Transverse colon (tissue), 4 donors: ENCODE measurements around the gene TCTN2.

ENCODE experiments used
- CTCF ChIP-seq, 5 experiments: fragments of 200-600 bp in 3 of 5; fragments of 450-650 bp in 2 of 5; sonication (generic) in 3 of 5; IDR thresholded peaks; 1 replicate in 2 of 5; 2 replicates in 3 of 5; pipeline ENCODE4 v1.5.1; 2016 to 2017; ENCODE audit warnings: antibody characterized with exemption in 5 of 5, inconsistent platforms in 3 of 5, mild to moderate bottlenecking in 2 of 5, moderate library complexity in 1 of 5
- EP300 ChIP-seq: sonication (generic); formaldehyde crosslinking; IDR thresholded peaks from one replicate; pipeline ENCODE4 v1.6.1; 2017; ENCODE audit warnings: antibody characterized with exemption, low read depth
- POLR2A ChIP-seq: fragments of 450-650 bp; IDR thresholded peaks from one replicate; pipeline ENCODE4 v1.6.1; 2016; ENCODE audit warnings: antibody characterized with exemption, mild to moderate bottlenecking, moderate library complexity
- POLR2AphosphoS5 ChIP-seq, 3 donors: sonication (generic); formaldehyde crosslinking; IDR thresholded peaks; one replicate each; pipeline ENCODE4 v1.6.1; 2016; ENCODE audit warnings: antibody characterized with exemption in 3 of 3

- TF ChIP-seq CTCF (IDR thresholded peaks at IDR 0.05), result no peak
- no peak for TF ChIP-seq POLR2AphosphoS5 (IDR thresholded peaks at IDR 0.05)
- no peak for TF ChIP-seq POLR2A
- no peak for TF ChIP-seq EP300
These were observed 81.1 kb downstream of the TCTN2 start for GRCh38 chr12:123752046-123752445.
